ENCODE data around the gene STK11. TPM values are rescaled to one million over a fixed set of nuclear protein-coding genes. Genes with fewer than 3 reads are reported as not detected.

Gene STK11
- total RNA-seq, 1 donor from 2014 or later: 59.3 TPM

DNA sequence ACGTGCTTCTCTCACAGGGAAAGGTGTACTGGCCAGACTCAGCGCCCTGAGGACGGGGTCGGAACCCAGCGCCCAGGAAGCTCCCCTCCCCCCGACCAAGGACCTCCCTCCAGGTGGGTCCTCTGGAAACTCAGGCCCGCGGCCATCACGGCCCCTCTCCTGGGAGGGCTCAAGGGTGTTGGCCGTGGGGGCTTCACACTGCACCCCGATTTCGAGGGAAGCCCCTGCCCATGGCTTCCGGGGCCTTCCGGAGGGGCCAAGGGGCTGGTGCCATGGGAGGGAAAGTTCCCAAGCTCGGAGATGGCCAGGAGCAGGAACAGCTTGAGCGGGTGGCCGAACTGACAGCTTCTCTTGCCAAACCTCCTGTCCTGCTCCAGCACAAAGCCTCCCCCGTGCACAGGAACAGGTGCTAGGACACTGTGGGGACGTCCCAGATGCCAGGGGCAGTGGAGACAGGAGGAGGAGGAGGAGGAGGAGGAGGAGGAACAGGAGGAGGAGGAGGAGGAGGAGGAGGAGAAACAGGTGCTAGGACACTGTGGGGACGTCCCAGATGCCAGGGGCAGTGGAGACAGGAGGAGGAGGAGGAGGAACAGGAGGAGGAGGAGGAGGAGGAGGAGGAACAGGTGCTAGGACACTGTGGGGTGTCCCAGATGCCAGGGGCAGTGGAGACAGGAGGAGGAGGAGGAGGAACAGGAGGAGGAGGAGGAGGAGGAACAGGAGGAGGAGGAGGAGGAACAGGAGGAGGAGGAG, 41.5 kb upstream of the STK11 start:
- H3K4me3 Mint-ChIP-seq (ENCODE audit: low read depth): no peak overlapping the region
- H3K36me3 Mint-ChIP-seq (ENCODE audit: insufficient read depth): peaks cover 3% of the 10 kb centered on the region
- H3K27me3 Mint-ChIP-seq: no peaks in the 10 kb centered on the region
- no peaks in the 10 kb centered on the region for H3K9me3 Mint-ChIP-seq (ENCODE audit: low read depth)
- peaks cover 3% of the 10 kb centered on the region for H3K4me1 Mint-ChIP-seq (ENCODE audit: low read depth)
- no peak for DNase-seq (ENCODE audit: low spot score, unreplicated experiment)
- TF ChIP-seq, protein P1, sequence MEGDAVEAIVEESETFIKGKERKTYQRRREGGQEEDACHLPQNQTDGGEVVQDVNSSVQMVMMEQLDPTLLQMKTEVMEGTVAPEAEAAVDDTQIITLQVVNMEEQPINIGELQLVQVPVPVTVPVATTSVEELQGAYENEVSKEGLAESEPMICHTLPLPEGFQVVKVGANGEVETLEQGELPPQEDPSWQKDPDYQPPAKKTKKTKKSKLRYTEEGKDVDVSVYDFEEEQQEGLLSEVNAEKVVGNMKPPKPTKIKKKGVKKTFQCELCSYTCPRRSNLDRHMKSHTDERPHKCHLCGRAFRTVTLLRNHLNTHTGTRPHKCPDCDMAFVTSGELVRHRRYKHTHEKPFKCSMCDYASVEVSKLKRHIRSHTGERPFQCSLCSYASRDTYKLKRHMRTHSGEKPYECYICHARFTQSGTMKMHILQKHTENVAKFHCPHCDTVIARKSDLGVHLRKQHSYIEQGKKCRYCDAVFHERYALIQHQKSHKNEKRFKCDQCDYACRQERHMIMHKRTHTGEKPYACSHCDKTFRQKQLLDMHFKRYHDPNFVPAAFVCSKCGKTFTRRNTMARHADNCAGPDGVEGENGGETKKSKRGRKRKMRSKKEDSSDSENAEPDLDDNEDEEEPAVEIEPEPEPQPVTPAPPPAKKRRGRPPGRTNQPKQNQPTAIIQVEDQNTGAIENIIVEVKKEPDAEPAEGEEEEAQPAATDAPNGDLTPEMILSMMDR (IDR thresholded peaks at IDR 0.05; ENCODE audit: unreplicated experiment): no peak
- no peak overlapping the region for H3K27ac Mint-ChIP-seq

DNA sequence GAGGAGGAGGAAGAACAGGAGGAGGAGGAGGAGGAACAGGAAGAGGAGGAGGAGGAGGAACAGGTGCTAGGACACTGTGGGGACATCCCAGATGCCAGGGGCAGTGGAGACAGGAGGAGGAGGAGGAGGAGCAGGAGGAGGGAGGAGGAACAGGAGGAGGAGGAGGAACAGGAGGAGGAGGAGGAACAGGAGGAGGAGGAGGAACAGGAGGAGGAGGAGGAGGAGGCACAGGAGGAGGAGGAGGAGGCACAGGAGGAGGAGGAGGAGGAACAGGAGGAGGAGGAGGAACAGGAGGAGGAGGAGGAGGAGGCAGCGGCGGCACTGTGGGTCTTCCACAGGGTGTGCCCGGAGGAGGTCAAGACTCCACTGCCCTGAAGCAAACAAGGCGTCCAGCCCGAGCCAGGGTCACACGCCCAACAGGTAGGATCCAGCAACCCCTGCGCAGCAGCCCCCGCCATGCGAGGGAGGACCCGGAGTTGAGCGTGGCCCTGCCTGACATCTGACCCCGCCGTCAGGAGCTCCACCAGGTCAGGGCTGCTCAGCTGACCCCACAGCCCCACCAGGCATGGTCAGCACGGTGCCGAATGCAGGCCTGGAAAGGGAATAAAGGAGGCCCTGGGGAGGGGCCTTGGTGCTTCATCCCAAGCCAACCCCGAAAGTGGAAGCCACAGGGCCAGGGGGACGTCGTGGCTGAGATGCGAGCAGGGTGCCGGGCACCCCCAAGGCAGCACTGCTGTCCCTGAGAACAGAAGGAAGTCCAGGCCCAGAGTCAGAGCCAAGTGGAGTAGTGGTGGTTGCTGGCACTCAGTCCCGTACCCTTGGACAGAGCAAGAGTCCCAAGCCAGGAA, 40.7 kb upstream of the STK11 start:
- no peak overlapping the region for H3K27ac Mint-ChIP-seq
- no peaks in the 10 kb centered on the region for H3K9me3 Mint-ChIP-seq (ENCODE audit: low read depth)
- no peaks in the 10 kb centered on the region for H3K27me3 Mint-ChIP-seq
- H3K4me1 Mint-ChIP-seq (ENCODE audit: low read depth): peaks cover 6% of the 10 kb centered on the region
- TF ChIP-seq, protein P1 (IDR thresholded peaks at IDR 0.05; ENCODE audit: unreplicated experiment): no peak
- no peak for DNase-seq (ENCODE audit: low spot score, unreplicated experiment)
- H3K4me3 Mint-ChIP-seq (ENCODE audit: low read depth): no peak overlapping the region
- peaks cover 3% of the 10 kb centered on the region for H3K36me3 Mint-ChIP-seq (ENCODE audit: insufficient read depth)

GRCh38 chr19:1166872-1167573, 38.6 kb upstream of the STK11 start:
- Mint-ChIP-seq H3K4me1 (ENCODE audit: low read depth) (peaks cover 12% of the 10 kb centered on the region), H3K27ac (no peak overlapping the region), H3K36me3 (ENCODE audit: insufficient read depth) (peaks cover 3% of the 10 kb centered on the region), H3K4me3 (ENCODE audit: low read depth) (no peak overlapping the region), H3K27me3 (no peaks in the 10 kb centered on the region), H3K9me3 (ENCODE audit: low read depth) (no peaks in the 10 kb centered on the region)
- no peak for DNase-seq (ENCODE audit: low spot score, unreplicated experiment)
- TF ChIP-seq, protein P1 (IDR thresholded peaks at IDR 0.05; ENCODE audit: unreplicated experiment): no peak

- no peak overlapping the region for H3K4me3 Mint-ChIP-seq (ENCODE audit: low read depth)
- peaks cover 3% of the 10 kb centered on the region for H3K36me3 Mint-ChIP-seq (ENCODE audit: insufficient read depth)
- TF ChIP-seq, protein P1 (IDR thresholded peaks at IDR 0.05; ENCODE audit: unreplicated experiment): no peak
- no peak overlapping the region for H3K27ac Mint-ChIP-seq
- no peaks in the 10 kb centered on the region for H3K27me3 Mint-ChIP-seq
- DNase-seq (ENCODE audit: low spot score, unreplicated experiment): no peak
- H3K9me3 Mint-ChIP-seq (ENCODE audit: low read depth): no peaks in the 10 kb centered on the region
- H3K4me1 Mint-ChIP-seq (ENCODE audit: low read depth): peaks cover 19% of the 10 kb centered on the region
Measured at GRCh38 chr19:1167687-1168571, 37.6 kb upstream of the STK11 start.

Data from progenitor cell of endocrine pancreas (in vitro differentiated cells).